Liver (tissue), 3 donors: Measurements from ENCODE around the gene GRIP2.

Experiments used
- ATF3 ChIP-seq: IDR thresholded peaks from 2 replicates; pipeline ENCODE4 v1.6.1; 2016; ENCODE audit warnings: antibody characterized with exemption
- CTCF ChIP-seq: fragments of 150-350 bp; IDR thresholded peaks from 2 replicates; pipeline ENCODE4 v1.5.1; 2017; ENCODE audit warnings: improper control_type of control experiment, low read depth, low read length; ENCODE audit not compliant: missing input control
- FOXA1 ChIP-seq: IDR thresholded peaks from 2 replicates; pipeline ENCODE4 v1.6.1; 2016; ENCODE audit warnings: antibody characterized with exemption
- GABPA ChIP-seq, 2 donors: IDR thresholded peaks in 1 of 2; conservative IDR thresholded peaks in 1 of 2; 2 replicates each; pipeline ENCODE4 v1.6.1; 2016; ENCODE audit warnings: antibody characterized with exemption in 2 of 2, mild to moderate bottlenecking in 1 of 2, moderate library complexity in 1 of 2
- HNF4G ChIP-seq: IDR thresholded peaks from 2 replicates; pipeline ENCODE4 v1.6.1; 2016; ENCODE audit warnings: antibody characterized with exemption
- RAD21 ChIP-seq, 2 donors: IDR thresholded peaks; 2 replicates each; pipeline ENCODE4 v1.6.1; 2016; ENCODE audit warnings: antibody characterized with exemption in 2 of 2, mild to moderate bottlenecking in 2 of 2
- REST ChIP-seq: IDR thresholded peaks from 2 replicates; pipeline ENCODE4 v1.6.1; 2016; ENCODE audit warnings: antibody characterized with exemption, mild to moderate bottlenecking
- RXRA ChIP-seq, 2 donors: IDR thresholded peaks; 2 replicates each; pipeline ENCODE4 v1.6.1; 2017 to 2018; ENCODE audit warnings: antibody characterized with exemption in 2 of 2, mild to moderate bottlenecking in 1 of 2
- SP1 ChIP-seq: IDR thresholded peaks from 2 replicates; pipeline ENCODE4 v1.6.1; 2018; ENCODE audit warnings: antibody characterized with exemption, mild to moderate bottlenecking
- TAF1 ChIP-seq: conservative IDR thresholded peaks from 2 replicates; pipeline ENCODE4 v1.6.1; 2016; ENCODE audit warnings: antibody characterized with exemption, mild to moderate bottlenecking
- YY1 ChIP-seq: IDR thresholded peaks from 2 replicates; pipeline ENCODE4 v1.6.1; 2016; ENCODE audit warnings: antibody characterized with exemption, mild to moderate bottlenecking
- ZBTB33 ChIP-seq: IDR thresholded peaks from 2 replicates; pipeline ENCODE4 v1.6.1; 2016; ENCODE audit warnings: antibody characterized with exemption
- TF ChIP-seq, protein P1 (sequence below): IDR thresholded peaks from 2 replicates; pipeline ENCODE4 v1.6.1; 2016; ENCODE audit warnings: antibody characterized with exemption
- donor health status: healthy.
- donor health status: healthy.

DNA sequence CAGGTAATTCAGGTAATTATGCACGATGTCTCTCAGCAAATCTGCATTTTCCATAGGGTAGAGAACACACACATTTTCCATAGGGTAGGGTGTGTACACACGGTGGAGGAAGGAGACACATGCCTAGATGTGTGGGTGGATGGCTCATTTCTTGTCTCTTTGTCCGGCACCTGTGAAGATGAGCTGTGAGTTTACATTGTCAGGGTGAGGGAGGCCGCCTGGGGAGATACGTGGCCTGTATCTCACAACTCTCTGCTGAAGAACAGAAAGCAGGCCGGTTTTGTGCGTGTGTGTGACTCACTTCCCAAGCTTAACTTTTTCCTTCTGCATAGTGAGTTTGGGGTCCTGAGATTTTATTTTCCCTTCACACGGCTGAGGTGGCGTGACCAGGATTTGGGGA is 77.4 kb downstream of the GRIP2 start:
- TF ChIP-seq CTCF (no peak), GABPA (IDR thresholded peaks at IDR 0.05 in 1 of 2, conservative IDR thresholded peaks at IDR 0.05 in 1 of 2) (no peak), ZBTB33 (no peak), SP1 (no peak), ATF3 (no peak), REST (no peak), RXRA (IDR thresholded peaks at IDR 0.05) (no peak), YY1 (no peak), TAF1 (no peak), RAD21 (IDR thresholded peaks at IDR 0.05) (no peak), FOXA1 (no peak), HNF4G (no peak)
- TF ChIP-seq, protein P1, sequence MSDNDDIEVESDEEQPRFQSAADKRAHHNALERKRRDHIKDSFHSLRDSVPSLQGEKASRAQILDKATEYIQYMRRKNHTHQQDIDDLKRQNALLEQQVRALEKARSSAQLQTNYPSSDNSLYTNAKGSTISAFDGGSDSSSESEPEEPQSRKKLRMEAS: no peak
